Lower leg skin (tissue), 3 donors: ENCODE data around the gene DYNLT2B.

Source experiments
- POLR2A ChIP-seq, 2 donors: fragments of 450-650 bp; IDR thresholded peaks; one replicate each; pipeline ENCODE4 v1.6.1; 2016 to 2017; ENCODE audit warnings: antibody characterized with exemption in 2 of 2, mild to moderate bottlenecking in 1 of 2, moderate library complexity in 1 of 2
- TF ChIP-seq, protein P1 (sequence below), 3 donors: fragments of 450-650 bp; IDR thresholded peaks; one replicate each; pipeline ENCODE4 v1.5.1; 2016; ENCODE audit warnings: antibody characterized with exemption in 3 of 3, mild to moderate bottlenecking in 3 of 3, moderate library complexity in 2 of 3

DNA sequence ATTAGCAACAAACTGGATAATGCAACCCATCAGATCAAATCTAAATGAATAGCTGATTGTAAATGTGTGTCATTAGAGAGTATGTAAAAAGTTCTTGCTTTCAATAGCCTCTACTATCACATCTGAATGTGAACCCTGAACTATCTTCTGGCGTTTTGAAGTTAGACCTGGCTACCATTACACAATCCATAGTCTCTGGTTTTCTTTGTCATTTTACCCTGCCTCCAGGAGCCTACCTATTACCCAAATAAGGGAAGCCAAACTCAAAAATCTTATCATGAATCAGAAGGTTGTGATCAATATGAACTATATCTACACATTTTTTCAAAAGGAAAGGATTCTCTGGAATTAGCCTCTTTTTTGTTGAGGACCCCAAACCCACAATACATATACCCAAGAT lies 62.3 kb downstream of the DYNLT2B start:
- no peak for TF ChIP-seq POLR2A (IDR thresholded peaks at IDR 0.05)
- TF ChIP-seq, protein P1, sequence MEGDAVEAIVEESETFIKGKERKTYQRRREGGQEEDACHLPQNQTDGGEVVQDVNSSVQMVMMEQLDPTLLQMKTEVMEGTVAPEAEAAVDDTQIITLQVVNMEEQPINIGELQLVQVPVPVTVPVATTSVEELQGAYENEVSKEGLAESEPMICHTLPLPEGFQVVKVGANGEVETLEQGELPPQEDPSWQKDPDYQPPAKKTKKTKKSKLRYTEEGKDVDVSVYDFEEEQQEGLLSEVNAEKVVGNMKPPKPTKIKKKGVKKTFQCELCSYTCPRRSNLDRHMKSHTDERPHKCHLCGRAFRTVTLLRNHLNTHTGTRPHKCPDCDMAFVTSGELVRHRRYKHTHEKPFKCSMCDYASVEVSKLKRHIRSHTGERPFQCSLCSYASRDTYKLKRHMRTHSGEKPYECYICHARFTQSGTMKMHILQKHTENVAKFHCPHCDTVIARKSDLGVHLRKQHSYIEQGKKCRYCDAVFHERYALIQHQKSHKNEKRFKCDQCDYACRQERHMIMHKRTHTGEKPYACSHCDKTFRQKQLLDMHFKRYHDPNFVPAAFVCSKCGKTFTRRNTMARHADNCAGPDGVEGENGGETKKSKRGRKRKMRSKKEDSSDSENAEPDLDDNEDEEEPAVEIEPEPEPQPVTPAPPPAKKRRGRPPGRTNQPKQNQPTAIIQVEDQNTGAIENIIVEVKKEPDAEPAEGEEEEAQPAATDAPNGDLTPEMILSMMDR (IDR thresholded peaks at IDR 0.05): no peak
